ENCODE results near the gene PLCD3.

The PLCD3 gene

GRCh38 chr17:45156242-45156641, 23.9 kb upstream of the PLCD3 start:
- no peak for TF ChIP-seq CTCF (IDR thresholded peaks at IDR 0.05; ENCODE audit: low read depth, low read length)
- no peak overlapping the region for H3K4me3 ChIP-seq (ENCODE audit: low read depth, low read length)

- no peak overlapping the region for H3K4me3 ChIP-seq (ENCODE audit: low read depth, low read length)
- no peak for TF ChIP-seq CTCF (IDR thresholded peaks at IDR 0.05; ENCODE audit: low read depth, low read length)
Observed at GRCh38 chr17:45155483-45155882, 23.2 kb upstream of the PLCD3 start.

- H3K4me3 ChIP-seq (ENCODE audit: low read depth, low read length): no peak overlapping the region
- TF ChIP-seq CTCF (IDR thresholded peaks at IDR 0.05; ENCODE audit: low read depth, low read length): no peak
Observed at GRCh38 chr17:45155029-45155428, 22.7 kb upstream of the PLCD3 start.

- H3K4me3 ChIP-seq (ENCODE audit: low read depth, low read length): peak overlapping the region; percentile 86
- no peak for TF ChIP-seq CTCF (IDR thresholded peaks at IDR 0.05; ENCODE audit: low read depth, low read length)
Observed at GRCh38 chr17:45150911-45151809, 18.8 kb upstream of the PLCD3 start.

GRCh38 chr17:45149669-45150664, 17.7 kb upstream of the PLCD3 start:
- no peak for TF ChIP-seq CTCF (IDR thresholded peaks at IDR 0.05; ENCODE audit: low read depth, low read length)
- peak overlapping the region; percentile 86 for H3K4me3 ChIP-seq (ENCODE audit: low read depth, low read length)

GRCh38 chr17:45149037-45149668, 16.8 kb upstream of the PLCD3 start:
- TF ChIP-seq CTCF (IDR thresholded peaks at IDR 0.05; ENCODE audit: low read depth, low read length): peak; percentile 91
- peak overlapping the region; percentile 86 for H3K4me3 ChIP-seq (ENCODE audit: low read depth, low read length)

All from WI38 (cell line).